Epithelial cell of esophagus (primary cell): ENCODE data around the gene AQP5.

Experiments
- DNase-seq: peaks from one replicate; pipeline ENCODE4 v3.0.0; 2010; ENCODE audit warnings: low read depth
- H3K4me3 ChIP-seq: 2 replicates; pipeline ENCODE4 v1.5.1; 2011; ENCODE audit warnings: mild to moderate bottlenecking, low read length, control low read depth
- TF ChIP-seq, protein P1 (sequence below): IDR thresholded peaks from 2 replicates; pipeline ENCODE4 v1.5.1; 2011; ENCODE audit warnings: low read depth, mild to moderate bottlenecking, low read length, control low read depth, inconsistent platforms; ENCODE audit not compliant: insufficient read depth; ENCODE audit errors: missing control alignments

AQP5 gene

DNA sequence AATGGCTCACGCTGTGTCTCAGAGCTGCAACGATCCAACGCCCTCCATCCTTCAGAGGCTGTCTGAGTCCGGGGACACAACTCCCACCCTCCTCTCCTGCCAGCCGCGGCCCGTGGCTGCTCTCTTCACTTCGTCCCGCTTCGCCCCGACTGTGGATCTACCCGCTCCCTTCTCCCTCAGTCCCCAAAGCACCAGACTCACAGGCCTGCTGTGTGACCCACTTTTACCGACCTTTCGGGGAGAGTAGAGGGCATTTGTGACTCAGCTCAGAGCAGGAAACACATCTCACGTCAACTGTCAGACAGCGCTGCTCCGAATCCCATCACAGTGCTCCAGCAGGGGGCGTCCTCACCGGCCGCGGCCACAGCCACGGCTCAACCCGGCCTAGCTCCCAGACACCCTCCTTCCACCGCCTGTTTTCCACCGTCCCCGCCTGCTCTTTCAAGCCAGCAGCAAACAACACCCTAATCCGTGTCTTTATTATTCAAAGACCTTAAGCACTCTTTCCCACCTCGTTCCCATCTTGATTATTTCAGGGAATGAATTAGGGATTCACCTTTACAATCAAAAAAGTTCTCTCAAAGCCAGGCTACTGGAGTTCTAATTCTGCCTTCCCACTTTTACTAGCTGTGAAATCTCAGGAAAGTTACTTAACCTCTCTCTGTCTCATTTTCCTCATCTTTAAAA is 16.1 kb upstream of the AQP5 start:
- no peak overlapping the region for H3K4me3 ChIP-seq

DNA sequence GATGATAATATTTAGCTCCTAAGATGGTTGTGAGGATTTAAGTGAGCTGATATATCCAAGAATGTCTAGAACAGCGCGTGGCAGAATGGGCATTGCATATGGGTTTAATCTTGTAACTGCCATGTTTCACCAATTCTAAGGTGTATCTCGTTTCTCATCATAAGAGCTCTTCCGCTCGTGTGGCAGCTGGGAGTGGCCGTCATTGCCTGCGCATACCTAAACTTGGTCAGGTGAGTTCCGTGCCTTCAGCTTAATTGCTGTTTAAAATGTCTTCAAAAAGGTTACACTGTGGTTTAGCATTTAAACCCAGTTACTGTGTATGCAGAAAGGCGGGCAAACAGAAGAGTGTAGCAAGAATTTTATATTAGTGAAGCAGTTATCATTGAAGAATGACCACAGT is 15.6 kb upstream of the AQP5 start:
- no peak overlapping the region for H3K4me3 ChIP-seq
- TF ChIP-seq, protein P1, sequence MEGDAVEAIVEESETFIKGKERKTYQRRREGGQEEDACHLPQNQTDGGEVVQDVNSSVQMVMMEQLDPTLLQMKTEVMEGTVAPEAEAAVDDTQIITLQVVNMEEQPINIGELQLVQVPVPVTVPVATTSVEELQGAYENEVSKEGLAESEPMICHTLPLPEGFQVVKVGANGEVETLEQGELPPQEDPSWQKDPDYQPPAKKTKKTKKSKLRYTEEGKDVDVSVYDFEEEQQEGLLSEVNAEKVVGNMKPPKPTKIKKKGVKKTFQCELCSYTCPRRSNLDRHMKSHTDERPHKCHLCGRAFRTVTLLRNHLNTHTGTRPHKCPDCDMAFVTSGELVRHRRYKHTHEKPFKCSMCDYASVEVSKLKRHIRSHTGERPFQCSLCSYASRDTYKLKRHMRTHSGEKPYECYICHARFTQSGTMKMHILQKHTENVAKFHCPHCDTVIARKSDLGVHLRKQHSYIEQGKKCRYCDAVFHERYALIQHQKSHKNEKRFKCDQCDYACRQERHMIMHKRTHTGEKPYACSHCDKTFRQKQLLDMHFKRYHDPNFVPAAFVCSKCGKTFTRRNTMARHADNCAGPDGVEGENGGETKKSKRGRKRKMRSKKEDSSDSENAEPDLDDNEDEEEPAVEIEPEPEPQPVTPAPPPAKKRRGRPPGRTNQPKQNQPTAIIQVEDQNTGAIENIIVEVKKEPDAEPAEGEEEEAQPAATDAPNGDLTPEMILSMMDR, result no peak
- DNase-seq, result no peak

More for the DNA sequence above, 16.1 kb upstream of the AQP5 start:
- DNase-seq, result peak; percentile 81
- TF ChIP-seq, protein P1, result peak; percentile 87

DNA sequence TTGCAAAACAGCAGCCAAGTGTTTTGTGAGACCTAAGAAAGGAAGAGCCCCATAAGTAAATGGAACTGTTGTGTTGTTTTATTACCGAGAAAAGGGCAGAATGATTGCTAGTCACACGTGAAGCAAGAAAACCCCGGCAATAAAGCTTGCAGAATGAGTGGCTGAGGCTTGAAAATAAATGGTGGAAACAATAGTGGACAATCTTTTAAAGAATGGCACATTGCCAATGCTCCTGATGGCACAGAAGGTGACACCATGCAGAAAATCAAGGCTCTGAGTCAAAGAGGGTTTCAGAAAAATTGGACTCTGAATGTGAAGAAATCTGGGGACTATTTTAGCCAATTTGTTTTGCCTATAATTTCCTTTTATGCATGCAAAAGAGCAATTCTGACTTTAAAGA is 15.2 kb upstream of the AQP5 start:
- no peak overlapping the region for H3K4me3 ChIP-seq
- TF ChIP-seq, protein P1, result no peak
- no peak for DNase-seq

DNA sequence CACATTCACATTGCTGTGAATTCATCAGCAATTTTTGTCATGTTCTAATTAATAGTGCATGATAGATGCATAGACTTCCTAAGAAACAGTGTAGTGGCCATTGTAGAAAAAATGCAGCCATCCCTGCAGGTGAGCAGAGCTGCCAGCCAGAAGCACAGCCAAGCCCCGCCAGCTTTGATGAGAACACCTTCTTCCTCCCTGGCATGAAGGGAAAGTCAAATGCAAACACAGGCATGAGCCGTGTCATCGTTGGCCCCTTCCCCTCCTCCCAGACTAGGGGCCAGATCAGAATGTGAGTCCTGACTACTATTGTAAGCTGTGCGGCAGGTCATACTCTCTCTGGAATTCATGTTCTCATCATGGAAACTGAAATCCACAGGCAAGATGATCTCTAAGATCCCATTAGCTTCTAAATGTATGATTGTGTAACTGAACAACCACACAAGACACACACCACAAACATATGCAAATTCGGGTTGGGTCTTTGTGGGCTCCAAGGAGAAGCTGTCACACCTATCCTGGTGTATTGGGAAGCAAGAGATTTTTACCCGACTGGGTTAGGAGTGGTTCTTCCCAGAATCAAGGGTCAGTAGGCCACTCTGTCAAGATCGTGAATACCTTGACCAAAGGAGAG is 14.0 kb upstream of the AQP5 start:
- no peak for DNase-seq
- TF ChIP-seq, protein P1, result no peak
- H3K4me3 ChIP-seq, result no peak overlapping the region

DNA sequence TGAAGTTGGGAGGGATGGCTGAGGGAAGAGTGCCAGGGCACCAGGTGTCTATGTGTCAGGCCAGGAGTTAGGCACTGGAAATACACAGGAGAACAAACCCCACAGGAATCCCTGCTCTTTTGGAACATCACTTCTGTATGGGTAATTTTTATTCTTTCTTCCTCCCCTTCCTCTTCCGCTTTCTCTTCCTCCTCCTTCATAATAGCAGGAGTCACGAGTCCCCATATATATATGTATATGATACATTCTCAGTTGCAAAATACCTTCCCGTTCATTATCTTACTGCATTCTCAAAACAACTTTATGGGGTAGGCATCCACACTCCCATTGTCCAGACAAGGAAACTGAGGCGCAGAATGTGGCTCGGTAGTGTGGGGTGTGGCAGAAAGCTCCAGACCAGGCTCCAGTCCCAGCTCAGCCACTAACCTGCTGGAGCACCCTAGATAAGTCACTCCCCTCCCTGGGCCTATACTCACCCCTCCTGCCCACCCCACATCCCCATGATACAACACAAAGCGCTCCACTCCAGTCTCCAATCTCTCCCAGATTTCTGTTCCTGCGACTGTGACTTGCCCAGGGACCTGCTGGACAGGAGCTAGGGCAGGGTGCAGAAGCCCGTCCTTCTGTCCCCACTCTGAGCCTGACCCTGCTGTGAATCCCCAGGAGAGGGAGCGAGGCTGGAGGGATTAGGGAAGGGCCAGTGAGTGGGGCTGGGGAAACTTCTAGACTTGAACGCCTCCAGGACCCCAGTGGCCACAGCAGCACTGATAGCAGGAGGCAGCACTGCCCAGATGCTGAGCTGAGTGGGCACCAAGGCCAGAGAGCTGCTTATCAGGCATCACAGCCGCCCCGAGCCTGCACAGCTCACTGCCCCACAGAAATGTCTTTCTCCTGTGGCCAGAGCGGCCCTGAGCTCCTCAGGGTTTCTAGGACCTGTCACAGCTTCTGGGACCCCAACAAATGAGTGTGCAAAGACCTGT is 12.5 kb upstream of the AQP5 start:
- TF ChIP-seq, protein P1, result no peak
- DNase-seq, result no peak
- H3K4me3 ChIP-seq, result no peak overlapping the region

DNA sequence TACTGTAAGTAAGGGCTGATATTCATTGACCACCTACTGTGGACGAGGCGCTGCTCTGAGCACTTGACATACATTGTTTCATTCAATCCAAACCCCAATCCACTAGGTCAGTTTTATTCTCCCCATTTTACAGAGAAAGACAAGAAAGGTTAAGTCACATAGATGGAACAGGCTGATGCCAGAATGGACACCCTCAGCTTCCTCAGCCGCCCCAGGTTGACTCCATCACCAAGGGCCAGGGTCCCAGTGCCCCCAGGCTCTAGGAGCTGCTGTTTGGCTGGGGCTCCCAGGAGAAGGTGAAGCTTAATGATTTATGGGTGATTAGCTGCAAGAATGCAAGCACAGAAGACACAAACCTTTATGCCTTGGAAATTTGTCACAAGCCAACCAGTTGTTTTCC is 11.8 kb upstream of the AQP5 start:
- DNase-seq, result no peak
- no peak overlapping the region for H3K4me3 ChIP-seq
- TF ChIP-seq, protein P1, result no peak
